ENCODE data around the gene CHTOP.
"Not testable (repeated sequence)": the region's sequence is repeated elsewhere in the genome, so short reads cannot be mapped to it uniquely, and the experiment has no call there.

CHTOP gene, protein sequence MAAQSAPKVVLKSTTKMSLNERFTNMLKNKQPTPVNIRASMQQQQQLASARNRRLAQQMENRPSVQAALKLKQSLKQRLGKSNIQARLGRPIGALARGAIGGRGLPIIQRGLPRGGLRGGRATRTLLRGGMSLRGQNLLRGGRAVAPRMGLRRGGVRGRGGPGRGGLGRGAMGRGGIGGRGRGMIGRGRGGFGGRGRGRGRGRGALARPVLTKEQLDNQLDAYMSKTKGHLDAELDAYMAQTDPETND

DNA sequence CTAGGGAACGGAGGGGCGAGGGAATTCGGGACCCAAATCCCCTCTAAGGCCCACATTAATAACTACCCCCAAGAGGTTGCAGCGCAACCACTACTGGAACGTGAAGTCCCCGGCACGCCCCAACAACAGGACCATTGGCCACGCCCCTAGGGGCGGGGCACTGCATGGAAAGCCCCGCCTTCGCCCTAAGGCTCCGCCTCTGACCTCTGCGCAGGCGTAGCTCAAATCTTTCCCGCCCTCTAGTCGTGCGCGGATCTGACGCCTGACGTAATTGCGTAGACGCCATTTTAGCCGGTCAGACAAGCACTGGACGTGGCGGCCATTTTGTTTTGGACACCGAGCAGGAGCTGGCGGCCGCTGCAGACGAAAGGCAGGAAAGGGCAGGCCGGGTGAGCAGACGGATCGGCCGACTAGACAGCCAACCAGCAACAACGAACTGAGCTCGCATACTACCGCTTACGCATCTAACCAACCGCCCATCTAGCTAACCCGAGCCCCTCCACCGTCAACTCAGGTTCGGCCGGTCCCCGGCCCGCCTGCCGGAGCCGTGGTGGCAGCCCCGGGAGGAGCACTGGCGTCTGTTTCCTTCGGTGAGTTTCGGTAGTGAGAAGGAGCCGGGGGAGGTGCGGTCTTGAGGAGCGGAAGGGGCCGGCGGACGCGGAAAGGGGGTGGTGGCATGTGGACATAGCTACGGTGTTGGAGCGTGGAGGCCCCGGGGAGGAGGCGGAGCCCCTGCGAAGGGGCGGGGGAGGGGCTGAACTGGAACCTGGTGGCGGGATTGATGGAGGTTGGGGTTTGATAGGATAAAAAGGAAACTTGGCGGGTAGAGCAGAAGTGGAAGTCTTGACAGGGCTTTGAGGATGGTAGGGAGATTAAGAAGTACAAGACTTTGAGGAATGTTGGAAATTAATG is at the start of gene CHTOP:
Gene CHTOP (plus strand): TSS at position 313 of the 912 bp plus-strand sequence. CDS start 2,523 bp downstream, outside the sequence.
- peak; percentile 98 for DNase-seq (ENCODE audit: low read depth)

DNA sequence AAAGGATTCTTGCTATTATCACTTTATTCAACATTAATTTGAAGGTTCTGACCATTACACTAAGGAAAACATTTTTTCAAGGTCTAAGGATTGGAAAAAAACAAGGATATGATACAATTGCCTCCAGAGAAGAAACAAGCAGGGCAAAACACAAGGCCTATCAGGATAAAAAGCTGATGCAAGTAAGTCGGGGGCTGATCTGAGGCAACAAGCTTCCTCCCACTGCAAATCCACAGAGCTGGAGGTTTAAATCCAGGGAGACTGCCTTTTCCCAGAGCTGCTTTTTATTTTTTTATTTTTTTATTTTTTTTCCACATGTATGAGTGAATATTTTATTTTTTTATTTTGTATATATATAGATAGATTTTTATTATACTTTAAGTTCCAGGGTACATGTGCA is 48.9 kb upstream of the CHTOP start:
- DNase-seq (ENCODE audit: low read depth): no peak

DNA sequence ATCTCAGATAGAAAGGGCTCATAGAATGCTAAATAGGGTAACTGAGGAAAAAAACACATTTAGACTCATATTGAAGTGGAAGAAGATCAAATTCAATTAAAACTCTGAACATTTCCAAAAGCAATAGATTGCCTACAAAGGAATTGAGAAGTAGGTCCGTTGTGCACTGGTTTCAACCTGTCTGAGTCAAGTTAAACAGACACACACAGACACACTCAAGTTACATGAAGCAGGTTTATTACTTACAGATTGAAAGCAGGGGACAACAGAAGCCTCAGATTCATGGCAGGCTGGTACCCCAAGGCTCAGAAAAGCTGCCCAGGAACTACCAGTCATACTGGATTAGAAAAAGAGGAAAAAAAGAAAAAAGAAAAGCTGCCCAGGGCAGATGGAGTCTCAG is 47.5 kb upstream of the CHTOP start:
- DNase-seq (ENCODE audit: low read depth): no peak

DNA sequence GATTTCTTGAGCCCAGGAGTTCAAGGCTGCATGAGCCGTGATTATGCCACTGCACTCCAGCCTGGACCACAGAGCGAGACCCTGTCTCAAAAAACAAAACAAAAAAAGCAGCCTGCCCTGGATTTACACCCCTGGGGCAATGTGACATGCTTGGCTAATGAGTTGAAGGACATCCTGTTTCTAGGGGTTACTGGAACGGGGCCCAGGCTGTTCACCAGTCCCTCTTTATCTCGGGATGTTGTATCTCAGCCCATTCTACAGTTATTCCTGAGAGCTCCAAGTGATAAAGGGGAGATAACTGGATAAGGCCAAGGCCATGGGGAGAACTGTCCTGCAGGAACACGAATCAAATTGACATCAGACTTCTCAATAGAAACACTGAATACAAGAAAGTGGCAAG is 46.6 kb upstream of the CHTOP start:
- peak; percentile 77 for DNase-seq (ENCODE audit: low read depth)

DNA sequence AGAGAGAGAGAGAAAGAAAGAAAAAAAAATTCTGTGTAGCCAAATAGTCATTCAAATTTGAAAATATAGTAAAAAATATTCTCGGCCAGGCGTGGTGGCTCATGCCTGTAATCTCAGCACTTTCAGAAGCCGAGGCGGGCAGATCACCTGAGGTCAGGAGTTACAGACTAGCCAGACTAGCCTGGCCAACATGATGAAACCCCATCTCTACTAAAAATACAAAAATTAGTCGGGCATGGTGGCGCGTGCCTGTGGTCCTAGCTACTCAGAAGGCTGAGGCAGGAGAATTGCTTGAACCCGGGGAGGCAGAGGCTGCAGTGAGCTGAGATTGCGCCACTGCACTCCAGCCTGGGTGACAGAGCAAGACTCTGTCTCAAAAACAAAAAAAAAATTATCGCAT is 45.8 kb upstream of the CHTOP start:
- DNase-seq (ENCODE audit: low read depth): not testable (repeated sequence)

DNA sequence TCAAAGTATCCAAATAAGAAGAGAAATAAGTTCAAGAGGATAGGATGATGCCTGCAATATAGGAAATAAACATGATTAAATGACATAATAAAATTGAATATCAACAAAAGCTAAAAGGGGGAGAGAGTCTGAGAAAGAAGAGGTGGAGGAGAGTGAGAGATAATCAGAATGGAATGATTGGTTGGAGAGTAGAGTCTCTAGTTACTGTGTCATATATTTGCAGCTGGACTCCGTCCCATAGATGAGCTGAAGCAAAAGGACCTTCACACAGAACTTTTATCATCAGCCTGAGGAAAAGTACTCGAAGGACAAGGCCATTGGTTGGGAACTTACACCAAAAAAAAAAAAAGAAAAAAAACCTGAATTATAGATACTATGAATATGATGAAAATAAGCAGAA is 45.4 kb upstream of the CHTOP start:
- no peak for DNase-seq (ENCODE audit: low read depth)

DNA sequence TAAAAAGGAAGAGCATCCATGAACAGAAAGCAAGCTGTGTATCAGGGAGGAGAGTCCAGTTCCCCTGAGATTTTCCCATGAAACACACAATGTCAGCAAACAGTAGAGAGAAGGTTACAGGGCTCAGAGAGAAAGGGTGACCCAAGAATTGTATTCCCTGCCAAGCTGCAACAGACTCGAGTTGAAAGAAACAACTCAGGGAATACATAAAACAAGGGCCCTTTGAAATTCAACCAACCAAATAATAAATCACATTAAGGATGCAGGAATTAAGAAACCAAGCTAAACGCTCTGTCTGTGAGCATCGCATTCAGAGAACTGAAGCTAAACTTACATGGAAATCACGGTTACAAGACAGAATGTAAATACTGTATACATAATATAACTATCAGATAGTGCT is 41.1 kb upstream of the CHTOP start:
- DNase-seq (ENCODE audit: low read depth): no peak

DNA sequence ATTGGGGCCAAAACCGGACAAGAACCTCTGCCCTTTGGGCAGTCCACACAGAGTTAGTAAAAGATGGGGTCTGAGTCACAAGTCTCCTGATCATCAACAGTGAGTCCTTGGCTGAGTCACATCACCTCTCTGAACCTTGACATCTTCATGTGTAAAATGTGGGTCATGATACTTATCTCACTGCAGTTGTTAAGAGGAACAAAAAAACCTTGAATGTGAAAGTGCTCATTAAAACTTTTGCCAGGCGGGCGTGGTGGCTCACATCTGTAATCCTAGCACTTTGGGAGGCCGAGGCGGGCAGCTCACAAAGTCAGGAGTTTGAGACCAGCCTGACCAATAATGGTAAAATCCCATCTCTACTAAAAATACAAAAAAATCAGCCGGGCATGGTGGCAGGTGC is 36.7 kb upstream of the CHTOP start:
- peak; percentile 72 for DNase-seq (ENCODE audit: low read depth)

DNA sequence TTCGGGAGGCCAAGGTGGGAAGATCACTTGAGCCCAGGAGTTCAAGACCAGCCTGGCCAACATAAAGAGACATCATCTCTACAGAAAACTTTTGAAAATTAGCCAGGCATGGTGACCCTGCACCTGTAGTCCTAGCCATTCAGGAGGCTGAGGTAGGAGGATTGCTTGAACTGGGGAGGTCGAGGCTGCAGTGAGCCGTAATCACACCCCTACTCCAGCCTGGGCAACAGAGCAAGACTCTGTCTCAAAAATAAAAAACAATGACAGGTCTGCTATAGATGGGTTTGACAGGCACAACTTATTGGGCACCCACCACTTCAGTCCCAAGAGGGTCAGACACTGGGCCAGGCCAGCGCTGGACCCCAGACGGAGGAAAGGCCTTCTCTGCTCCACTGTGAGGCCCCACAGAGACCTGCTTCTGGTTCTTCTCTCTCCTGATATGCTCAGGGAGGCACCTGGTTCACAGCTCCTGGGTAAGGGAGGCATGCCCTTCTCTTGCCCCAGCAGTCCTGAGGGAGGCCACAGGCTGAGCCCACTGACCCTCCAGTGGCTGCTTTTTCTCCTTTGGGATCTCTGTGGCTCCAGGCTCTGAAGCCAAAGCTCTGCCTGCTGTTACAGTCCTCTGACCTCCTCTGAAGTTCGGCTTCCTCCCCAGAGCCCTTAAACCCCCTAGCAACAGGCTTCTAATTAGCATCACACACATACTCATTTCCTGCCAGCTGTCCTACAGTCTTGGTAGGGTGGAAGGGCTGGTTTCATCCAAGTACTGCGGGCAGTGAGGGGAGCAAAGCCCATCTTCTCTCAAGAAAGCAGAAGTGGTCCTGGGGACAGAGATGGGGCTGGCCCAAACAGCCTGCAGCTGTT is 35.3 kb upstream of the CHTOP start:
- peak; percentile 85 for DNase-seq (ENCODE audit: low read depth)

DNA sequence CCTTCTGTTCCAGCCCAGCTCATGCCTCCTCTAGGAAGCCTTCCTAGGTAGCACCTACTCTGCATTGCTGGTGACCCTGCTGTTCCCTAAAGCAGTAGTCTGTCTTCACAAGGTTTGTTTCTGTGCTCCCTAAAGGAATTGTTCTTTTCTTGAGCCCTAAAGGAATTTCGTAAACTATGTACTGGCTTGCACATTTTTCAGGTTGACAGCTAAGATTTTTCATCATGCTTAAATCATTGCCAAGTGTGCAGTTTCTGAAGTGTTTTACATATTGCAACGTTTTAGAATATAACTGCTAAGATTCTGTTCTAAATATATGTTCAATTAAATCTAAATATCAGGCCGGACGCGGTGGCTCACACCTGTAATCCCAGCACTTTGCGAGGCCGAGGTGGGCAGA is 34.0 kb upstream of the CHTOP start:
- DNase-seq (ENCODE audit: low read depth): no peak

DNA sequence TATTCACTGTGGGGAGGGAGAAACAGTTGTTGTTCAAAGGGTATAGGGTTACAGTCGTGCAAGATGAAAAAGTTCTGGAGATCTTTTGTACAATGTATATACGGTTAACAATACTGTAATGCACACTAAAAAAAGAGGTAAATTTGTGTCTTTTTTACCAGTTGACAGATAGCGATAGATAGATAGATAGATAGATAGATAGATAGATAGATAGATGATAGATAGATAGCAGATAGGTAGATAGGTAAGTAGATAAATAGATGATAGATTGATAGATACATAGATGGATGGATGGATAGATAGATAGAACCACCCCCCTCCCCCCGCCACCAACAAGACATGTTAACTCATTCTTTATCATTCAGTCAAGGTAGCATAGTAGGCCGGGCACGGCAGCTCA is 31.1 kb upstream of the CHTOP start:
- DNase-seq (ENCODE audit: low read depth): no peak

DNA sequence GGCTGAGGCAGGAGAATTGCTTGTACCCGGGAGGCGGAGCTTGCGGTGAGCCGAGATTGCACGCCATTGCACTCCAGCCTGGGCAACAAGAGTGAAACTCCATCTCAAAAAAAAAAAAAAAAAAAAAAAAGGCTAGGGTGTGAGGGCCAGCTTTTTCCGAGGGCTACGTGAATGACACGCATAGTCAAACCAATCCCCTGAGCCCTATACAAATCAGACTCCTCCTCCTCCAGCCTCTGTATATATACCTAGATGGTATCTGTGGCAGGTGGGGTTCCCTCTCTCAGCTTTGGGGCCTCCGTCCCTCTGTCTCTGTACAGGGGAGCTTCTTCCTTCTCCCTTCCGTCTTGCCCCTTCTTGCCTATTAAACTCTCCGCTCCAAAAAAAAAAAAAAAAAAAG is 27.7 kb upstream of the CHTOP start:
- no peak for DNase-seq (ENCODE audit: low read depth)

DNA sequence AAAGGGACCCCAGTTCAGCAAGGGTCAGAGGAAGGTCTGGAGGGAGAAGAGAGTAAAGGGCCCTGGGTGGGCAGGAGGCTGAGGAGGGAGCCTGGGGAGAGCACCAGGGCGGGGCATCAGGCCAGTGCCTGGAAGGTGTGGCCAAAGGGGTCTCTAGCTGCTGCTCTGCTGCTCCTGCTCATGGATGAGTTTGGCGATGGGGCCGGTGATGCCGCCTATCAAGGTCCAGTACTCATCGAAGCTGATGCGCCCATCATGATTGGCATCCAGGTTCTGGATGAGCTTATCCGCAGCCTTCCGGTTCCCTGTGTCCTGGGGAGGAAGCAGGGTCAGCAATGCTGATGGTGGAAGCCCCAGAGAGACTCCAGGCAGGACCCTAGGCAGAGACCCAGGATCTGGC is 26.5 kb upstream of the CHTOP start:
- no peak for DNase-seq (ENCODE audit: low read depth)

DNA sequence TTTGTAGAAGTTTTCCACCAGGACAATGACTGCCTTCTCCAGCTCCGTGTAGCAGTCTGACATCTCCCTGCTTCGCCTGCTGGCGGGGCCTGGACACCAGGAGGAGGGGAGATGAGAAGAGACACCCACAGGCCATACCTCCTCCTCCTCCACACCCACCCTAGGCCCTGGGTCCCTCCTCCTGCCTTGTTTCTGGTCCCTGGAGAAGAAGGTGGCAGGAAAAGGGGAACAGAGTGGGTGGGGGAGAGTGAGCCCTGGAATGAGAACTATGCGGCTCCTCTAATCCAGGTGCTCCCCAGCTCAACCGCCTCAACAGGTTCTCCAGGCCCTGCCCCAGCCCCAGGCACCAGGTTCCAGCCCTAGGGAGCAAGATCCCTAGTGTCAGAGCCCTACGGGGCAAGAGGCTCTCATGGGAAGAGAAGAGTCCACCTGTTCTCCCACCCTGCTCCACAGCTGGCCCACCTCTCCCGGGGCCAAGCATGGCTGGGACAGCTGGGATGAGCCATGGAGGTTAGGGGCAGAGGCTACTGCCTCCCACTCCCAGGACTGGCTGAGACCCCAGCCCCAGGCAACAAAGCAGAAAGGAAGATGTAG is 25.7 kb upstream of the CHTOP start:
- DNase-seq (ENCODE audit: low read depth): peak; percentile 34

DNA sequence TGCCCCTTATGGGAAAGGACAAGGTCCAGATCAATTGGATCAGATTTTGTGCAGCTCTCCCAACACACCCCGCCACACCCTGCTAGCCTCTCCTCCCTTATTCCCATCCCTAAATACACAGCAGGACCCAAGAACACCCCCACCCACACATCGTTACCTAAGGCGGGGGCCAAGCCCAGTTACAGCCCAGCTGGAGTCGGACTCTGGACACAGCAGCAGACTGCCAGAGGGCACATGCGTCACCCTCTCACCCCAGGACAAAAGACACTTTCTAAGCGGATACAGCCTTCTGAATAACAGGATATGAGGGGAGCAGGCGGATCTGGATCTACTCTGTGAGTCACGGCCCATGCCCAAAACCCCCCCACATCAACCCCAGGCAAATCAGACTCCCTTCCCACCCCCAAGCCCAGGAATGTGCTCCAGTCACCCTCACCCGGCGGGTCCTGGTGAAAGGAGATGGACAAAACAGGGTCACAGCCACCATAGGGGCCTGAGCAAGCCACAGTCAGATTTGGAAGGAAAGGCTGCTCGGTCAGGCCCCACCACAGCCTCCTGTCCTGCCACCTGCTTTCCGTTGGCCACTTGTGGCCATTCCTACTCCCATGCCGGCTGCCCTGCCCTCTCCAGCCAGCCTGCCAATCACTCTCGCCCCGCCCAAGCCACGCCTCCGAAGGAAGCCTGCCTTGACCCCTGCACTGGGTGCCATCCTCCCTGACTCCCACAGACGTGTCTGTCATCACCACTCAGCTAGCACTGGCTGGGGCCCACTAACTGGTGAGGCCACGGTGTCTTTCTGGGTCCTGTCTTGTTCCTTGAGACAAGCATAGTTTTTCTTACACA is 24.9 kb upstream of the CHTOP start:
- peak; percentile 98 for DNase-seq (ENCODE audit: low read depth)

DNA sequence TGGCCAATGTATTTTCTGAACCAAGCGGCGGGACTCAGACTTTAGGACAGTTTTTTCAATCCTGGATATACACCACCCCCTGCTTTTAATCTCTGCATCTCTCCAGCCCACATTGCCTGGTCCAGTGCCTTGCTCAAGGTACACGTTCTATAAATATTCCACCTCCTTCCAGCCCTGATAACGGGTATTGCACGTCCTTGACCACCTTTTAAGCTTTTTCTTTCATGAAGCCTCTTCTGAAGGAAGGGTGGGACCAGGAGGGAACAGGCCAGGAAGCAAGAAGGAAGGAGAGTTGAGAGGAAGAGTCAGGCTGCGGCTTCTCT is 24.3 kb upstream of the CHTOP start:
- no peak for DNase-seq (ENCODE audit: low read depth)

DNA sequence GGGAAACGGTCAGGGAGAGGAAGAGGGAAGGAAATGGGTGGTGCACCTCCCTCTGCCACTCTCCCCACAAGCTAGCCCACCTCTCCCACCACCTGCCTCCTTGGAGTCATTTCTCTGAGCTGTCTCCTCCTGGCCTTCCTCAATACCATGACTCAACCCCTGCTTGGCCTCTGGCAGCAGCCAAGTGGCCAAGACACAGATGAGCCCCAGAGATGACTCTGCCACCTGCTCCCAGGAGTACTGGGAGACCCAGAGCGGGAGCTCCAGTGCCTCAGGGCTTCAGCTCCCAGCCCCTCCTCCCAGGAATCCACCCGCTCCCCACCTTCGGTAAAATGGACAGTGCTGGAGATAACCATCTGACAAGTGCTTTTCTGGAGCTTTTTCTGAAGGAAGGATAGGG is 23.5 kb upstream of the CHTOP start:
- peak; percentile 60 for DNase-seq (ENCODE audit: low read depth)

DNA sequence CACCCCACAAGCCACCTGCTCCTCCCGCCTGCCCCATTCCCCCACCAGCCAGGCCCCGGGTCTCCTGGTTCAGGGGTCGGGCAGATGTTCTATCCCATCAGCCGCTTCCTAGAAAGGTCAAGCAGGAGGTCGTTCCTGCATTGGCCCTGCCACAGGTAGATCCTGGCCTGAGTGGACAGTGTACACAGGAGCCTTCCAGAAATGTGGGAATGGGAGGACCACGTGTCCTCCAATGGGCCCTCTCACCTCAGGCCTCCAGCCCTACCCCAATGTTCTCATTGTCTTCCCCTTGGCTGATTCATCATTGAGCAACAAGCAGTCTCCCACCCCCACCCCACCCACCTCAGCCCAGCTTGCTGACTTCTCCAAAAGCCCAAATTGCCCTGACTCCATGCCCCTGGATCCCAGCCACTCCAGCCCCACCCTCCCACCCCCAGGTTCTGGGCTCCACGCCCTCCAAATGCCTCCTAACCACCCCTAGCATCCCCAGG is 23.0 kb upstream of the CHTOP start:
- peak; percentile 47 for DNase-seq (ENCODE audit: low read depth)

DNA sequence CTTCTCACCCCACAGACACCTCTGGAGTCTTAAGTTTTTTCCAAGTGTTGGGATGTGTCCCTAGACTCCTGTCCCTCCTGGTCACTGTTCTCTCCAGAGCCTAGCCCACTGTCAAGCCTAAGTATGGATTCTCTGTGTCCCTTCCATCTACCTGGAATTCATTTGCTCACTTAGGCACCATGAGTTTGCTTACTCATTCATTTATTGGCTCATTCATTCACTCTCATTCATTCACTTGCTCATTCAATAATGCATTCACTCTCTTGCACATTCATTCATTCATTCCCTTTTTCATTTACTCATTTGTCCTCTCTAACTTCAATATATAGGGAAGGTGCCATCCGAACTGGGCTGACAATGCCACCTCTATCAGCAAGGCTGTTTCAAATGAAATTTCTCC is 22.5 kb upstream of the CHTOP start:
- no peak for DNase-seq (ENCODE audit: low read depth)

DNA sequence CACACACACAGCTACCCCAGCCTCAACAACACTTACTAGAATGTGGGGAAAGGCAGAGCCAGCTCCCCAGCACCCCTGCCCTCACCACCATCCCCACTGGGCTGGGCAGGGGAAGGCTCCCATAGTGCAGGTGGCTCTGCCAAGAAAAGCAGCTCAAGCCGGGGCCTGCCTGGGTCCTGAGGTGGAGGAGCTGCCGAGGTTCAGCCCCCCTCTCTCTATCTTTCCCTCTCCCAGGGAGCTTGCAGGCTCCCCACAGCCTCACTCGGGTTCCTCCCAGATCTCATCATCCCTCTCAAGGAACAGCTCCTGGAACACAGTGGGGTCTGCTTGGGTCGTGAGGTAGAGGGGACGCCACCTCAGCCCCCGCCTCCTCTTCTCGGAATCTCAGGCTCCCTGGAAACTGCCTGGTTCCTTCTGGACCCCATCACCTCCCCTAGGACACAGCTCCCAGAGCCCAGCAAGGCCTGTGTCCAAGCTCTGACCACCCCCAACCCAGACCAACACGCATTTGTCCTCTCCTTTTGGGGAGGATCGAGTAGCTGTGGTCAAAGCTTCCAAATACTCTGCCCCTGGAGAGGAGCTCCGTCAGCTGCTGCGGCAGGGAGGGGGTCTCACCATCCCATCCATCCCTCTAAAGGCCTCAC is 21.6 kb upstream of the CHTOP start:
- DNase-seq (ENCODE audit: low read depth): peak; percentile 19
